Effector CD4-positive, alpha-beta T cell (primary cell): Measurements from ENCODE around the gene UQCRC1.
"Not testable (repeated sequence)": the region's sequence is repeated elsewhere in the genome, so short reads cannot be mapped to it uniquely, and the experiment has no call there.

Experiments
- DNase-seq: peaks from one replicate; pipeline ENCODE4 v3.0.0-alpha.2; 2020

The UQCRC1 gene

DNA sequence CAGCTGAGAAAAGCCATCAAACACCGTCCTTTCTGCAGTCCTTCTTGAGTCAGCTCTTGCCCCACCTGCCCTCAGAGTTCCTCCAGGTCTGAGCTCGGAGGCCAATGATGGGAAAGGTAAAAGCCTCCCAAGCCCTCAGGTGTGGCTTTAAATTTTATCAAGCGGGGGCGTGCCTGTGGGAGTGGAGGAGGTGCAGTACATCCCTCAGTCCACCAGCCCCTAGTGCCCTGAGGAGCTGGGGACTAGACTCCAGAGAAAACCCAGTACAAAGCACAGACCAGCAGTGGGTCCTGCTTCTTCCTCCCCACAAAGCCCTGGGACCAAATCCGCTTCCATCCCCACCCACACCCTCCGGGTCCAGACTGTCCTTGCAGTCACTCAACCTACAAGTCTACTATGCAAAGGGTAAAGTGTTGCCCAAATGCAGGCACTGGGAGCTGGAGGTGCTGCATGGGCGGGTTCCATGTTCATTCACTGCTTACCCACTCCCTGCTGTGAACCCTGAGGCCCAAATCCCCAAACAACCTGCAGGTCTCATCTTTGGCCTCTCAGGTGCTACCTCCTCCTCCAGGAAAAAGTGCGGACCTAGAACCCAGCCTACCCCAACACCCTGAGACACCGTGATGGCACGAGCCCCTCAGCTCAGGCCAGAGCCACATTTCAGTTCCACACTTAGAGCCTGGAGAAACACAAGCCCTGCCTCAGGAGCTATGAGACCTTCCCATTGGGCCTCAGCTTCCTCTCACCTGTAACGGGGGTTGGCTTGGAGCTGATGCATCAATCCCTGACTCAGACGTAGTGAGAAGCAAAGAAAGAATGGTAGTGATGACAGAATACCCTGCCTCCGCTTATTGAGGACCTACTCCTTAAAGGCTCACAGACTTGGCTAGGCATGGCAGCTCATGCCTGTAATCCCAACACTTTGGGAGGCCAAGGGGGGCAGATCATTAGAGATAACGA is 55.3 kb downstream of the UQCRC1 start:
- DNase-seq: no peak

DNA sequence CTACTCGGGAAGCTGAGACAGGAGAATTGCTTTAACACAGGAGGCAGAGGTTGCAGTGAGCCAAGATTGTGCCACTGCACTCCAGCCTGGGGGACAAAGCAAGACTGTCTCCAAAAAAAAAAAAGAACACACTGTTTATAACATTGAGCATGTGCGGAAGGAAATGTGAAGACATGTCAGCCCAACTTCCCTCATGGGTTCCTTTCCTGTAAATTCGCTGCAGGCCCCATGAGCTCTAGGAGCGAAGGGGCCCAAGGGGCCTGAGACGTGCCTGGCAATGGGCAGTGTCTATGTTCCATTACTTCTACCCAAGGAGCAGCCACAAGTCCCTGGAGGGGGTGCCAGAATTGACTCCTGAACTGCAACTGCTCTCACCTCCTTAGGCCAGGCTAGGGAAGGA is 56.1 kb downstream of the UQCRC1 start:
- no peak for DNase-seq

DNA sequence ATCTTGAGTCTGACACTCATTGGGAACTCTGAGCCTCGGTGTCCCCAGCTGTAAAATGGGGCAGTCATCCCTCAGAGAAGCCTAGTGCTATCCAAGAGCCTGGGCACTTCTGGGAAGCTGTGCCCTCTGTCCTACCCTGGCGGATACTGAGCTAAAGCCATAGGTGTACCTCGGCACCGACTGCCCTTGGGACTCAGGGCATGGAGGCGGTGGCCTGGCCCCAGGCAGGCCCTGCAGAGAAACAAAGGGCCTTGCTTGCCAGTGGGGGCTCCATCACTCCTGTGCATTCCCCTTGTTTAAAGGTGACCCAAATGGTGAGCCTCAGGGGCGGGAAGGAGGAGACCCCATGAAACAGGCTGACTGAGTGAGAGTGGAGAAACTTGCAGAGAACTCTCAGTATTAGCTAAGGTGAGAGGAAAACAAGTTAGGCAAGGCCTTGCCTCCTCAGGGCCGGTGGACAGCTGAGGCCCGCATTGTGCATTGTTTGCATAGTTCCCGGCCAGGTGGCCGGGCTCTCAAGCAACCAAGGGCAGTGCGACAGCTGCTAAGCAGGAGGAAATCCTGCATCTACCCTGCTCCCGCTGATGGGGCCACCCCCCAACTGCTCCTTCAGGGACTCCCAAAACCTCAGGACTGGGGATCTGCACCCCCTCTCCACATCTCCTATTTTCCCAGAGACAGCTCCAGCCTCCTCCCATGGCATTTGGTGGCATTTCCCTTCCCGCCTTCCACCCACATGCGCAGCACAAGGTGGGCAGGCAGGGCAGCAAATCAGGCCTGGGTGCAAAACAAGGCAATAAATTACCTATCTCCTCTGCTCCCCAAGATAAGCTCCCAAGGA is 57.1 kb downstream of the UQCRC1 start:
- no peak for DNase-seq

DNA sequence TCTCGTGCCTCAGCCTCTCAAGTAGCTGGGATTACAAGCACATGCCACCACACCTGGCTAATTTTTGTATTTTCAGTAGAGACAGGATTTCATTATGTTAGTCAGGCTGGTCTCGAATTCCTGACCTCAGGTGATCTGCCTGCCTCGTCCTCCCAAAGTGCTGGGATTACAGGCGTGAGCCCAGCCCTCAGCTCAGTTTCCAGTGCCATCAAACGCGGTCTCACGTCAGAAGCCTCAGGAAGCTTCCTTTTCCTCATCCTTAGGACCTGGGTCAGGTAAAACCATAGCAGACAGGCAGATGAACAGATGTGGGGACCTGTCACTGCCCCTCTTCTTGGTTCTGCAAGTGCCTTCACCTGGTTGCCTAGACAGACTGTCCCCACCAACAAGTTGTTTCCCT is 57.8 kb downstream of the UQCRC1 start:
- DNase-seq: not testable (repeated sequence)
